ENCODE data around the gene PSPC1. TPM values are rescaled to one million over a fixed set of nuclear protein-coding genes. Genes with fewer than 3 reads are reported as not detected.

PSPC1 gene
- polyA plus RNA-seq, 1 donor (not counting 4 experiments of a cell fraction or from before 2014, with no cell fraction given), result 38.0 TPM

GRCh38 chr13:19737844-19738557, 44.7 kb downstream of the PSPC1 start:
- H3K9me3 ChIP-seq (ENCODE audit: control insufficient read depth, low read depth, low read length), result no peaks in the 10 kb centered on the region
- no peak overlapping the region for H3K9ac ChIP-seq (ENCODE audit: control insufficient read depth, extremely low read depth, insufficient read depth, low read length)
- dilution Hi-C loops (cut with MboI; ENCODE audit: extremely low pct_ligation_motif_present, low sequenced_read_pairs), result no loop called here
- no peak overlapping the region for H3K27ac ChIP-seq (ENCODE audit: control insufficient read depth, insufficient read depth, low read length)
- DNase-seq (ENCODE audit: low read depth, low spot score) (no peak), FAIRE-seq (no peak)
- peaks cover 31% of the 10 kb centered on the region for H3K79me2 ChIP-seq (ENCODE audit: control insufficient read depth, insufficient read depth, low read length)
- H3K4me3 ChIP-seq (ENCODE audit: control insufficient read depth in 2 of 3, extremely low read depth in 1 of 3, insufficient read depth in 2 of 3, low read depth in 1 of 3, low read length in 3 of 3), result no peak overlapping the region
- no peak overlapping the region for H2AFZ ChIP-seq (ENCODE audit: control insufficient read depth, low read length)
- TF ChIP-seq CTCF (optimal IDR thresholded peaks at IDR 0.05 in 1 of 3, IDR thresholded peaks at IDR 0.05 in 1 of 3, conservative IDR thresholded peaks at IDR 0.05 in 1 of 3; ENCODE audit: extremely low read depth in 1 of 3, insufficient read depth in 2 of 3, low read length in 3 of 3), result no peak
- TF ChIP-seq EZH2 (IDR thresholded peaks at IDR 0.05; ENCODE audit: low read length), result no peak
- no peaks in the 10 kb centered on the region for H3K27me3 ChIP-seq (ENCODE audit: control insufficient read depth, extremely low read depth, insufficient read depth, low read length)
- H3K9me1 ChIP-seq (ENCODE audit: control insufficient read depth, extremely low read depth, insufficient read depth, low read length), result no peaks in the 10 kb centered on the region
- no peak overlapping the region for H3K4me2 ChIP-seq (ENCODE audit: control insufficient read depth, extremely low read depth, insufficient read depth, low read depth, low read length)
- no peaks in the 10 kb centered on the region for H4K20me1 ChIP-seq (ENCODE audit: control insufficient read depth, extremely low read depth, insufficient read depth, low read length)
- peaks cover 4 to 5% of the 10 kb centered on the region in 2 experiments for H3K36me3 ChIP-seq (ENCODE audit: control insufficient read depth in 2 of 2, extremely low read depth in 1 of 2, insufficient read depth in 2 of 2, low read length in 2 of 2)
- H3K4me1 ChIP-seq (ENCODE audit: control insufficient read depth, extremely low read depth, insufficient read depth, low read length), result peaks cover under 1% of the 10 kb centered on the region

GRCh38 chr13:19726611-19727010, 56.1 kb downstream of the PSPC1 start:
- H3K4me2 ChIP-seq (ENCODE audit: control insufficient read depth, extremely low read depth, insufficient read depth, low read depth, low read length), result no peak overlapping the region
- no peak for TF ChIP-seq EZH2 (IDR thresholded peaks at IDR 0.05; ENCODE audit: low read length)
- TF ChIP-seq CTCF (optimal IDR thresholded peaks at IDR 0.05 in 1 of 3, IDR thresholded peaks at IDR 0.05 in 1 of 3, conservative IDR thresholded peaks at IDR 0.05 in 1 of 3; ENCODE audit: extremely low read depth in 1 of 3, insufficient read depth in 2 of 3, low read length in 3 of 3), result no peak
- FAIRE-seq, result no peak

More at GRCh38 chr13:19726611-19727010, 56.1 kb downstream of the PSPC1 start:
- no peak overlapping the region for H3K4me3 ChIP-seq (ENCODE audit: control insufficient read depth in 2 of 3, extremely low read depth in 1 of 3, insufficient read depth in 2 of 3, low read depth in 1 of 3, low read length in 3 of 3)
- H3K4me1 ChIP-seq (ENCODE audit: control insufficient read depth, extremely low read depth, insufficient read depth, low read length), result no peaks in the 10 kb centered on the region
- H3K79me2 ChIP-seq (ENCODE audit: control insufficient read depth, insufficient read depth, low read length), result peaks cover 12% of the 10 kb centered on the region
- H3K36me3 ChIP-seq (ENCODE audit: control insufficient read depth in 2 of 2, extremely low read depth in 1 of 2, insufficient read depth in 2 of 2, low read length in 2 of 2), result peaks cover 5 to 9% of the 10 kb centered on the region in 2 experiments
- peaks cover 2% of the 10 kb centered on the region for H4K20me1 ChIP-seq (ENCODE audit: control insufficient read depth, extremely low read depth, insufficient read depth, low read length)
- no peaks in the 10 kb centered on the region for H3K9me3 ChIP-seq (ENCODE audit: control insufficient read depth, low read depth, low read length)
- H3K27me3 ChIP-seq (ENCODE audit: control insufficient read depth, extremely low read depth, insufficient read depth, low read length), result no peaks in the 10 kb centered on the region
- no peak overlapping the region for H2AFZ ChIP-seq (ENCODE audit: control insufficient read depth, low read length)
- dilution Hi-C loops (cut with MboI; ENCODE audit: extremely low pct_ligation_motif_present, low sequenced_read_pairs), result no loop called here
- no peaks in the 10 kb centered on the region for H3K9me1 ChIP-seq (ENCODE audit: control insufficient read depth, extremely low read depth, insufficient read depth, low read length)
- H3K9ac ChIP-seq (ENCODE audit: control insufficient read depth, extremely low read depth, insufficient read depth, low read length), result no peak overlapping the region
- DNase-seq (ENCODE audit: low read depth, low spot score), result no peak
- H3K27ac ChIP-seq (ENCODE audit: control insufficient read depth, insufficient read depth, low read length), result no peak overlapping the region

All from keratinocyte (primary cell).